GM19099 (cell line): Measurements from ENCODE around the gene CPT1B.

Source experiments
- POLR2A ChIP-seq: IDR thresholded peaks from 3 replicates; pipeline ENCODE4 v1.6.1; 2011; ENCODE audit warnings: low read depth; ENCODE audit not compliant: insufficient read length; ENCODE audit errors: extremely low read depth

Gene CPT1B

GRCh38 chr22:50611341-50612060, 33.3 kb upstream of the CPT1B start:
- TF ChIP-seq POLR2A = no peak

- no peak for TF ChIP-seq POLR2A
Observed at GRCh38 chr22:50610581-50610980, 32.4 kb upstream of the CPT1B start.

- TF ChIP-seq POLR2A = no peak
Observed at GRCh38 chr22:50610041-50610451, 31.8 kb upstream of the CPT1B start.

- no peak for TF ChIP-seq POLR2A
Observed at GRCh38 chr22:50609599-50609998, 31.4 kb upstream of the CPT1B start.

GRCh38 chr22:50608996-50609395, 30.8 kb upstream of the CPT1B start:
- TF ChIP-seq POLR2A = no peak

GRCh38 chr22:50607659-50608020, 29.4 kb upstream of the CPT1B start:
- TF ChIP-seq POLR2A = no peak

- no peak for TF ChIP-seq POLR2A
Observed at GRCh38 chr22:50606946-50607658, 28.9 kb upstream of the CPT1B start.

- no peak for TF ChIP-seq POLR2A
Observed at GRCh38 chr22:50606165-50606945, 28.1 kb upstream of the CPT1B start.

- TF ChIP-seq POLR2A = no peak
Observed at GRCh38 chr22:50605613-50606074, 27.4 kb upstream of the CPT1B start.

- TF ChIP-seq POLR2A = no peak
Observed at GRCh38 chr22:50605002-50605612, 26.9 kb upstream of the CPT1B start.

GRCh38 chr22:50604256-50605001, 26.2 kb upstream of the CPT1B start:
- no peak for TF ChIP-seq POLR2A

- TF ChIP-seq POLR2A = no peak
Observed at GRCh38 chr22:50603511-50604255, 25.5 kb upstream of the CPT1B start.

GRCh38 chr22:50602338-50602700, 24.1 kb upstream of the CPT1B start:
- TF ChIP-seq POLR2A = no peak
